HG02678 (cell line): ENCODE measurements around the gene CABP2.

ENCODE experiments used
- ATAC-seq: cut with Tn5 transposase; IDR thresholded peaks from one replicate; pipeline ENCODE4 v1.9.1; 2021; ENCODE audit warnings: mild to moderate bottlenecking, moderate library complexity; ENCODE audit not compliant: unreplicated experiment

CABP2 gene

GRCh38 chr11:67508486-67509121 is 14.6 kb downstream of the CABP2 start:
- peak; percentile 41 for ATAC-seq

- peak; percentile 77 for ATAC-seq
These were observed 15.3 kb downstream of the CABP2 start, which contains the start of gene CDK2AP2 for GRCh38 chr11:67507864-67508485. Gene CDK2AP2, minus strand, starts transcription at chr11:67508162. Its CDS starts 80 bp downstream, at chr11:67508082.

- ATAC-seq = no peak
These were observed 15.9 kb downstream of the CABP2 start for GRCh38 chr11:67507242-67507863.

- no peak for ATAC-seq
These were observed 16.7 kb downstream of the CABP2 start for GRCh38 chr11:67506426-67507051.

- no peak for ATAC-seq
These were observed 17.4 kb downstream of the CABP2 start for GRCh38 chr11:67505605-67506396.

- ATAC-seq = no peak
These were observed 18.2 kb downstream of the CABP2 start, which contains the start of gene PITPNM1 for GRCh38 chr11:67504950-67505581. Gene PITPNM1, minus strand, starts transcription at chr11:67505363. Its CDS starts 1,183 bp downstream, at chr11:67504180.

- no peak for ATAC-seq
These were observed 19.0 kb downstream of the CABP2 start for GRCh38 chr11:67504005-67504949.

GRCh38 chr11:67503119-67504004 is 19.9 kb downstream of the CABP2 start:
- ATAC-seq = no peak

- no peak for ATAC-seq
These were observed 20.8 kb downstream of the CABP2 start for GRCh38 chr11:67502328-67502979.

- no peak for ATAC-seq
These were observed 21.4 kb downstream of the CABP2 start for GRCh38 chr11:67501854-67502253.

GRCh38 chr11:67500831-67501715 is 22.2 kb downstream of the CABP2 start:
- ATAC-seq = no peak

GRCh38 chr11:67500484-67500821 is 22.8 kb downstream of the CABP2 start:
- no peak for ATAC-seq

- ATAC-seq = no peak
These were observed 23.3 kb downstream of the CABP2 start for GRCh38 chr11:67499808-67500483.

- no peak for ATAC-seq
These were observed 24.7 kb downstream of the CABP2 start for GRCh38 chr11:67498544-67498972.

GRCh38 chr11:67497656-67498291 is 25.5 kb downstream of the CABP2 start:
- no peak for ATAC-seq

- no peak for ATAC-seq
These were observed 27.1 kb downstream of the CABP2 start for GRCh38 chr11:67496113-67496512.
